ENCODE measurements around the gene TBC1D22A. TPM values are rescaled to one million over a fixed set of nuclear protein-coding genes. Genes with fewer than 3 reads are reported as not detected.

The TBC1D22A gene
- polyA plus RNA-seq, 1 of the 3 experiments (the other 2 are of a cell fraction): 16.5 TPM

DNA sequence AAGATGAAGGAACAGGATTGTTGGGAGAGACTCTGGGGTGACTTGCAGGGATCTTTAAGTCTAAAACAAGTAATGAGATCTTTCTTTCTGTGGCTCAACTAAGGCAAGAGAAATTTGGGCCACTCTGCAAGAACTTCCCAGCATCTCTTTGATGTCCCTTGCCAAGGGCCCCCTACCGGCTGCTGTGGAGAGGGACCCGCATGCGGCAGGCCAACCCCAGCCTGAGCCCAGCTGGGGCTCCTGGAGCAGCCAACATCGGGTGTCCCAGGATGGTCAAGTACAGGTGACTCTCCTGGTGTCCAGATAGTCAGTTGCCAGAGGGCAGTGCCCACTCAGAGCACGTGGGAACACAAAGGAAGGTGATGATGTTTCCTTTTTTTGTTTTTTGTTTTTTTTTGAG, 363.2 kb downstream of the TBC1D22A start:
- Histone ChIP-seq H4K20me1 (ENCODE audit: insufficient read depth) (no peaks in the 10 kb centered on the region), H3K4me1 (ENCODE audit: control insufficient read depth in 1 of 2, insufficient read depth in 2 of 2, low read depth in 1 of 2, low read length in 1 of 2) (peaks cover 0 to 5% of the 10 kb centered on the region in 2 experiments; a peak in 1 of 4 replicates), H3K36me3 (replicated peaks in 1 of 2; ENCODE audit: control insufficient read depth in 1 of 2, insufficient read depth in 2 of 2, low read length in 1 of 2) (no peaks in the 10 kb centered on the region), H3K9ac (no peak overlapping the region), H3K9me2 (no peaks in the 10 kb centered on the region), H3K27me3 (ENCODE audit: insufficient read depth) (no peaks in the 10 kb centered on the region), H2AFZ (ENCODE audit: low read depth) (no peak overlapping the region), H3K9me3 (no peaks in the 10 kb centered on the region), H3K79me2 (ENCODE audit: insufficient read depth) (no peaks in the 10 kb centered on the region), H3F3A (replicated peaks; ENCODE audit: insufficient read depth) (no peaks in the 10 kb centered on the region), H3K4me3 (ENCODE audit: low read depth in 2 of 2, low read length in 1 of 2) (no peak overlapping the region), H3K27ac (ENCODE audit: low read depth in 2 of 2, low read length in 1 of 2) (no peak overlapping the region), H3K4me2 (no peak overlapping the region)
- TF ChIP-seq RAD21 (IDR thresholded peaks at IDR 0.05; ENCODE audit: low read length) (no peak), TEAD4 (IDR thresholded peaks at IDR 0.05; ENCODE audit: borderline replicate concordance, insufficient read depth) (no peak), YY1 (IDR thresholded peaks at IDR 0.05; ENCODE audit: low read depth) (no peak), RCOR1 (IDR thresholded peaks at IDR 0.05; ENCODE audit: low read length) (no peak), TAF1 (IDR thresholded peaks at IDR 0.05; ENCODE audit: borderline replicate concordance, low read depth, low read length) (no peak), RFX5 (IDR thresholded peaks at IDR 0.05; ENCODE audit: low read length) (no peak), MEF2A (IDR thresholded peaks at IDR 0.05; ENCODE audit: borderline replicate concordance, low read depth) (no peak), FOSL2 (IDR thresholded peaks at IDR 0.05; ENCODE audit: borderline replicate concordance, low read depth) (no peak), ELF1 (IDR thresholded peaks at IDR 0.05) (no peak), FOXJ3 (CRISPR knock-in tag; IDR thresholded peaks at IDR 0.05) (no peak), GABPA (IDR thresholded peaks at IDR 0.05; ENCODE audit: low read depth) (no peak), NRF1 (IDR thresholded peaks at IDR 0.05; ENCODE audit: low read depth, low read length) (no peak)
- TF ChIP-seq, protein P1, sequence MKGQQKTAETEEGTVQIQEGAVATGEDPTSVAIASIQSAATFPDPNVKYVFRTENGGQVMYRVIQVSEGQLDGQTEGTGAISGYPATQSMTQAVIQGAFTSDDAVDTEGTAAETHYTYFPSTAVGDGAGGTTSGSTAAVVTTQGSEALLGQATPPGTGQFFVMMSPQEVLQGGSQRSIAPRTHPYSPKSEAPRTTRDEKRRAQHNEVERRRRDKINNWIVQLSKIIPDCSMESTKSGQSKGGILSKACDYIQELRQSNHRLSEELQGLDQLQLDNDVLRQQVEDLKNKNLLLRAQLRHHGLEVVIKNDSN (IDR thresholded peaks at IDR 0.05; ENCODE audit: borderline replicate concordance, low read depth): no peak
- 88% methylated on average over 5 of the region's 5 CpGs for WGBS (ENCODE audit: low lambda C conversion rate)
- no peak for DNase-seq
- CTCF ChIA-PET: no interaction called here
- POLR2A ChIA-PET: no interaction called here

DNA sequence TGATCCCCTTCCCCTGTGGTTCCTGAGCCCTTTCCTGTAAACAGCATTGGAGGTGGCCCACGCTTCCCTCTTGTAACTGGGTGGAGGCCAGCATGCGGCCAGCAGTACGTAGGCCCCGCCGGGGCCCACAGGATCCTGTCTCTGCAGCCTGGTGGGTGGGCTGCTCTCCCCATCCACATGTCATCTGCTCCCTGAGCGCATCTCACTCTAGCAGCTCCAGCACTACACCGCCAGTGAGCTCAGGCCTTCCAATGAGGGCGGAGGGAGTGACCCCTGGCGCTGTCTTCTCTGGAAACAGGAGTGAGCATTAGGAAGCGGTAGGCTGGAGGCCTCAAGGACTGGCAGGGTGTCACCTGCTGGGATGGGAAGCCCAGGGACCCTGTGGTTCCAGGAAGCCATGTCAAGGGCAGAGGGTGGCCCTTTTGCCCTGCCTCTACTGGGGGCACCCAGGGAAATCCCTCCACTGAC, 363.9 kb downstream of the TBC1D22A start:
- Histone ChIP-seq H3K27me3 (ENCODE audit: insufficient read depth) (no peaks in the 10 kb centered on the region), H3F3A (replicated peaks; ENCODE audit: insufficient read depth) (no peaks in the 10 kb centered on the region), H2AFZ (ENCODE audit: low read depth) (no peak overlapping the region), H3K79me2 (ENCODE audit: insufficient read depth) (no peaks in the 10 kb centered on the region), H3K4me3 (ENCODE audit: low read depth in 2 of 2, low read length in 1 of 2) (no peak overlapping the region), H3K4me1 (ENCODE audit: control insufficient read depth in 1 of 2, insufficient read depth in 2 of 2, low read depth in 1 of 2, low read length in 1 of 2) (peaks cover 0 to 5% of the 10 kb centered on the region in 2 experiments; a peak in 1 of 4 replicates), H3K36me3 (replicated peaks in 1 of 2; ENCODE audit: control insufficient read depth in 1 of 2, insufficient read depth in 2 of 2, low read length in 1 of 2) (no peaks in the 10 kb centered on the region), H3K9ac (no peak overlapping the region), H3K9me2 (no peaks in the 10 kb centered on the region), H3K4me2 (no peak overlapping the region), H3K9me3 (no peaks in the 10 kb centered on the region), H3K27ac (ENCODE audit: low read depth in 2 of 2, low read length in 1 of 2) (no peak overlapping the region), H4K20me1 (ENCODE audit: insufficient read depth) (no peaks in the 10 kb centered on the region)
- TF ChIP-seq MXI1 (IDR thresholded peaks at IDR 0.05; ENCODE audit: low read depth, low read length) (no peak), RCOR1 (IDR thresholded peaks at IDR 0.05; ENCODE audit: low read length) (no peak), JUND (IDR thresholded peaks at IDR 0.05) (no peak), FOXJ3 (CRISPR knock-in tag; IDR thresholded peaks at IDR 0.05) (no peak), SMC3 (IDR thresholded peaks at IDR 0.05; ENCODE audit: low read depth, low read length) (no peak), RFX5 (IDR thresholded peaks at IDR 0.05; ENCODE audit: low read length) (no peak), NFIC (IDR thresholded peaks at IDR 0.05; ENCODE audit: borderline replicate concordance) (no peak), ELF1 (IDR thresholded peaks at IDR 0.05) (no peak)
- TF ChIP-seq, protein P2, sequence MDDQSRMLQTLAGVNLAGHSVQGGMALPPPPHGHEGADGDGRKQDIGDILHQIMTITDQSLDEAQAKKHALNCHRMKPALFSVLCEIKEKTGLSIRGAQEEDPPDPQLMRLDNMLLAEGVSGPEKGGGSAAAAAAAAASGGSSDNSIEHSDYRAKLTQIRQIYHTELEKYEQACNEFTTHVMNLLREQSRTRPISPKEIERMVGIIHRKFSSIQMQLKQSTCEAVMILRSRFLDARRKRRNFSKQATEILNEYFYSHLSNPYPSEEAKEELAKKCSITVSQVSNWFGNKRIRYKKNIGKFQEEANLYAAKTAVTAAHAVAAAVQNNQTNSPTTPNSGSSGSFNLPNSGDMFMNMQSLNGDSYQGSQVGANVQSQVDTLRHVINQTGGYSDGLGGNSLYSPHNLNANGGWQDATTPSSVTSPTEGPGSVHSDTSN (IDR thresholded peaks at IDR 0.05): no peak
- TF ChIP-seq, protein P3, sequence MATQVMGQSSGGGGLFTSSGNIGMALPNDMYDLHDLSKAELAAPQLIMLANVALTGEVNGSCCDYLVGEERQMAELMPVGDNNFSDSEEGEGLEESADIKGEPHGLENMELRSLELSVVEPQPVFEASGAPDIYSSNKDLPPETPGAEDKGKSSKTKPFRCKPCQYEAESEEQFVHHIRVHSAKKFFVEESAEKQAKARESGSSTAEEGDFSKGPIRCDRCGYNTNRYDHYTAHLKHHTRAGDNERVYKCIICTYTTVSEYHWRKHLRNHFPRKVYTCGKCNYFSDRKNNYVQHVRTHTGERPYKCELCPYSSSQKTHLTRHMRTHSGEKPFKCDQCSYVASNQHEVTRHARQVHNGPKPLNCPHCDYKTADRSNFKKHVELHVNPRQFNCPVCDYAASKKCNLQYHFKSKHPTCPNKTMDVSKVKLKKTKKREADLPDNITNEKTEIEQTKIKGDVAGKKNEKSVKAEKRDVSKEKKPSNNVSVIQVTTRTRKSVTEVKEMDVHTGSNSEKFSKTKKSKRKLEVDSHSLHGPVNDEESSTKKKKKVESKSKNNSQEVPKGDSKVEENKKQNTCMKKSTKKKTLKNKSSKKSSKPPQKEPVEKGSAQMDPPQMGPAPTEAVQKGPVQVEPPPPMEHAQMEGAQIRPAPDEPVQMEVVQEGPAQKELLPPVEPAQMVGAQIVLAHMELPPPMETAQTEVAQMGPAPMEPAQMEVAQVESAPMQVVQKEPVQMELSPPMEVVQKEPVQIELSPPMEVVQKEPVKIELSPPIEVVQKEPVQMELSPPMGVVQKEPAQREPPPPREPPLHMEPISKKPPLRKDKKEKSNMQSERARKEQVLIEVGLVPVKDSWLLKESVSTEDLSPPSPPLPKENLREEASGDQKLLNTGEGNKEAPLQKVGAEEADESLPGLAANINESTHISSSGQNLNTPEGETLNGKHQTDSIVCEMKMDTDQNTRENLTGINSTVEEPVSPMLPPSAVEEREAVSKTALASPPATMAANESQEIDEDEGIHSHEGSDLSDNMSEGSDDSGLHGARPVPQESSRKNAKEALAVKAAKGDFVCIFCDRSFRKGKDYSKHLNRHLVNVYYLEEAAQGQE (IDR thresholded peaks at IDR 0.05; ENCODE audit: low read depth, low read length): no peak
- TF ChIP-seq, protein P4, sequence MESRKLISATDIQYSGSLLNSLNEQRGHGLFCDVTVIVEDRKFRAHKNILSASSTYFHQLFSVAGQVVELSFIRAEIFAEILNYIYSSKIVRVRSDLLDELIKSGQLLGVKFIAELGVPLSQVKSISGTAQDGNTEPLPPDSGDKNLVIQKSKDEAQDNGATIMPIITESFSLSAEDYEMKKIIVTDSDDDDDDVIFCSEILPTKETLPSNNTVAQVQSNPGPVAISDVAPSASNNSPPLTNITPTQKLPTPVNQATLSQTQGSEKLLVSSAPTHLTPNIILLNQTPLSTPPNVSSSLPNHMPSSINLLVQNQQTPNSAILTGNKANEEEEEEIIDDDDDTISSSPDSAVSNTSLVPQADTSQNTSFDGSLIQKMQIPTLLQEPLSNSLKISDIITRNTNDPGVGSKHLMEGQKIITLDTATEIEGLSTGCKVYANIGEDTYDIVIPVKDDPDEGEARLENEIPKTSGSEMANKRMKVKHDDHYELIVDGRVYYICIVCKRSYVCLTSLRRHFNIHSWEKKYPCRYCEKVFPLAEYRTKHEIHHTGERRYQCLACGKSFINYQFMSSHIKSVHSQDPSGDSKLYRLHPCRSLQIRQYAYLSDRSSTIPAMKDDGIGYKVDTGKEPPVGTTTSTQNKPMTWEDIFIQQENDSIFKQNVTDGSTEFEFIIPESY (IDR thresholded peaks at IDR 0.05; ENCODE audit: borderline replicate concordance, low read depth): no peak
- WGBS (ENCODE audit: low lambda C conversion rate): 95% methylated on average over 4 of the region's 10 CpGs
- POLR2A ChIA-PET: no interaction called here
- no peak for DNase-seq
- CTCF ChIA-PET: no interaction called here
